ENCODE measurements around the gene GINM1.

GINM1 gene, protein sequence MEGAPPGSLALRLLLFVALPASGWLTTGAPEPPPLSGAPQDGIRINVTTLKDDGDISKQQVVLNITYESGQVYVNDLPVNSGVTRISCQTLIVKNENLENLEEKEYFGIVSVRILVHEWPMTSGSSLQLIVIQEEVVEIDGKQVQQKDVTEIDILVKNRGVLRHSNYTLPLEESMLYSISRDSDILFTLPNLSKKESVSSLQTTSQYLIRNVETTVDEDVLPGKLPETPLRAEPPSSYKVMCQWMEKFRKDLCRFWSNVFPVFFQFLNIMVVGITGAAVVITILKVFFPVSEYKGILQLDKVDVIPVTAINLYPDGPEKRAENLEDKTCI

GRCh38 chr6:149565527-149566409 lies at the start of gene GINM1:
Gene GINM1 (plus strand): TSS chr6:149566375. CDS start chr6:149566415, 40 bp downstream.
- TF ChIP-seq CTCF (IDR thresholded peaks at IDR 0.05) = peak; percentile 81

GRCh38 chr6:149529650-149530049 lies 36.5 kb upstream of the GINM1 start:
- TF ChIP-seq CTCF (IDR thresholded peaks at IDR 0.05) = no peak

DNA sequence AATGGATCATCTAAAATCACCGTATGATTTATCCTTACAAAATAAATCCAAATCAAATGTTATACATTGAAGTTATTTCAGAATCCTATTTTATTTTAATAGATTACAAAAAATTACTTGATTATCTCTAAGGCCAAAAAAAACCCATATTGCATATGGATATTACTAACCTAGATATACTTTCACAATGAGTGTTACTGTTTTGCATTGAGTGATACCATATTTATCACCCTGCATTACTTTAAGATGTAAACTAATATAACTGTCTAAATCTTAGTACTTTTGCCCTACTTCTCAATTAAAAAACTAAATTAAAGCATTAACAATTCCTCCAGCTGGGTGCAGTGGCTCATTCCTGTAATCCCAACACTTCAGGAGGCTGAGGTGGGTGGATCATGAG lies 31.4 kb upstream of the GINM1 start:
- no peak for TF ChIP-seq CTCF (IDR thresholded peaks at IDR 0.05)

DNA sequence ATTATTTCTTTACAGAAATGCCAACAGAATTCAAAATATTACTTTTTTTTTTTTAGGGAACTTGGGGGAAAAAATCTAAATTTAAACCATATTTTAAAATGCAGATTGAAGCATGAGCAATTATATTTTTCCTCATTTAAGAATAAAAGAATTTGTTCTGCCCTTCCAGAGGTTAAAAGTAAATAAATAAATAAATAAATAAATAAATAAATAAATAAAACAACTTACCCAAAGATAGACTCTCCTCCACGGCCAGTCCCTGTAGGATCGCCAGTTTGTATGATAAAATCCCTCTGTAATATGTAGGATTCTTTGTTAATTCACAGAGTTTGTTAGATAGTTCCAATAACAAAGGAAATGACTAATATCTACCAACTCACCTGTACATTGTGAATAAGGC lies 25.0 kb upstream of the GINM1 start:
- no peak for TF ChIP-seq CTCF (IDR thresholded peaks at IDR 0.05)

DNA sequence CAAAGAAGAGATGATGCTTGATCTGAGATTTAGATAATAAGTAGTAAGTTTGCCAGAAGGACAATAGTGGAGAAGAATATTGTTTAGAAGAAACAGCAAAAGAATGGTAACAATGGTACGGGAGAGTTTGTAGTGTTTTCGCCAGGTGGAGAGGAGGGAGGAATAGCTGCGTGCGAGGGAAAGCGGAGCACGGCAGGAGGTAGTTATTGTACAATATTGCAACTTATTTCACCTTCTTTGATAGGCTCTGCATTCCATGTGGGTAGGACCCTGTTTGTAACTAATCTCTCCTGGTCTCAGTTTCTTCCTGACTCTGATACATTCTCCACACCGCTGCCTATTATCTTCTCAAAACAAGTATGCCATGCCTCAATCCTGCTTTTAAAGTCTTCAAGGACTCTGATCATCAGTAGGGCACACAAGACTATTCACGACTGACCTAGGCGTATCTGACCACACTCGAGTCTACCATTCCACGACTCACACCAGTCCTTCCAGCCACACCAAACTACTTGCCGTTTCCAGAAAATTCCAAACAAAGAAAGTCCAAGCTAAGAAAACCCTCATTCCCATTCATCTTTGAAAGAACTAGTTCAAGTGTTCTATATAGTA lies 21.4 kb upstream of the GINM1 start:
- no peak for TF ChIP-seq CTCF (IDR thresholded peaks at IDR 0.05)

DNA sequence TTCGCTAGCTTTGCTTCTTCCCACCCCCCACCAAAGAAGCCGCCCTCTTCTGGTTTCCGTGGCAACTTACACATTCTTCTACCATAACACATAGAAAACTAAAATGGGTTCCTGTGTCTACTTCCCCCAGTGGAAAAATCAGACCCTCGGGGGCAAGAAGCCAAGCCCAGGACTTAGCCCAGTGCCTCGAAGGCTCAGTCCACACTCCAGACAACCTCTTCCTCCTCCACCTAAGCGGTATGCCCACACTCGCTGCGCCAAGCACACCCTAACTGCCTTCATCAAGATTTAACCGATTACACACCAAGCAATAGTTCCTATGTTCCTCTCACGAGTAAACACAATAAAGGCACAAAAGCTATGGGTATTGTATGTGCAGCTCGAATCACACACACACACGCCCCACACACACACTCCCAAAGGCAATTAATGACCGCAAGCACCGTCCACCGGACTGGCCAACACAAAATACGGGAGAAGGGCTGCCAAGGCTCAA lies 20.9 kb upstream of the GINM1 start:
- TF ChIP-seq CTCF (IDR thresholded peaks at IDR 0.05) = no peak

- peak; percentile 87 for TF ChIP-seq CTCF (IDR thresholded peaks at IDR 0.05)
Observed at GRCh38 chr6:149545754-149546471, 20.3 kb upstream of the GINM1 start, which contains the start of gene PPIL4. Gene PPIL4 (minus strand): TSS chr6:149546043. CDS start chr6:149546005, 38 bp downstream.
